A172 (cell line): Measurements from ENCODE around the gene LRRC57. TPM values are rescaled to one million over a fixed set of nuclear protein-coding genes. Genes with fewer than 3 reads are reported as not detected.

Source experiments
- DNase-seq: peaks from one replicate; pipeline ENCODE4 v3.0.0-alpha.2; 2015; ENCODE audit warnings: low spot score
- total RNA-seq: library from RNA; depleted of rRNA; stranded (reverse); fragments of >200 nt; shearing (Covaris generic); gene quantifications from 2 replicates; pipeline ENCODE4 v1.2.3, GENCODE V29; 2014; rRNA removed

Gene LRRC57
- total RNA-seq, 1 experiment from 2014 or later, result 13.2 TPM

DNA sequence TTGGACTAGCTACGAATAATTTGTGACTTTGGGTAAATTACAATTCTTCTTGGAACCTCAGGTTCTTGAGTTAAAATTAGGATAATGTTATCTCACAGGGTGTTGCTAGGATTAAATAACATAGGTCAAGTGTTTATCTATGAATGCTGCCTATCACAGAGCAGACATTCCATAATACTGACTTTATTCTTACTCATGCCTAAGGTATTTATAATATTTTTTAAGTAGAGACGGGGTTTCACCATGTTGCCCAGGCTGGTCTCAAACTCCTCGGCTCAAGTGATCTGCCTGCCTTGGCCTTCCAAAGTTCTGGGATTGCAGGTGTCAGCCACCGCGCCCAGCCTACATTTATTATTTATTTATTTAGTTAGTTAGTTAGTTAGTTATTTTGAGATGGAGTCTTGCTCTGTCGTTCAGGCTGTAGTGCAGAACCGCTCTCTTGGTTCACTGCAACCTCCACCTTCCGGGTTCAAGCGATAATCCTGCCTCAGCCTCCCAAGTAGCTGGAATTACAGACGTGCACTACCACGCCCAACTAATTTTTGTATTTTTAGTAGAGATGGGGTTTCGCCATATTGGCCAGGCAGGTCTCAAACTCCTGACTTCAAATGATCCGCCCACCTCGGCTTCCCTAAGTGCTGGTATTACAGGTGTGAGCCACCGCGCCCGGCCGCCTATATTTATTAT, 56.9 kb downstream of the LRRC57 start:
- peak; percentile 78 for DNase-seq

DNA sequence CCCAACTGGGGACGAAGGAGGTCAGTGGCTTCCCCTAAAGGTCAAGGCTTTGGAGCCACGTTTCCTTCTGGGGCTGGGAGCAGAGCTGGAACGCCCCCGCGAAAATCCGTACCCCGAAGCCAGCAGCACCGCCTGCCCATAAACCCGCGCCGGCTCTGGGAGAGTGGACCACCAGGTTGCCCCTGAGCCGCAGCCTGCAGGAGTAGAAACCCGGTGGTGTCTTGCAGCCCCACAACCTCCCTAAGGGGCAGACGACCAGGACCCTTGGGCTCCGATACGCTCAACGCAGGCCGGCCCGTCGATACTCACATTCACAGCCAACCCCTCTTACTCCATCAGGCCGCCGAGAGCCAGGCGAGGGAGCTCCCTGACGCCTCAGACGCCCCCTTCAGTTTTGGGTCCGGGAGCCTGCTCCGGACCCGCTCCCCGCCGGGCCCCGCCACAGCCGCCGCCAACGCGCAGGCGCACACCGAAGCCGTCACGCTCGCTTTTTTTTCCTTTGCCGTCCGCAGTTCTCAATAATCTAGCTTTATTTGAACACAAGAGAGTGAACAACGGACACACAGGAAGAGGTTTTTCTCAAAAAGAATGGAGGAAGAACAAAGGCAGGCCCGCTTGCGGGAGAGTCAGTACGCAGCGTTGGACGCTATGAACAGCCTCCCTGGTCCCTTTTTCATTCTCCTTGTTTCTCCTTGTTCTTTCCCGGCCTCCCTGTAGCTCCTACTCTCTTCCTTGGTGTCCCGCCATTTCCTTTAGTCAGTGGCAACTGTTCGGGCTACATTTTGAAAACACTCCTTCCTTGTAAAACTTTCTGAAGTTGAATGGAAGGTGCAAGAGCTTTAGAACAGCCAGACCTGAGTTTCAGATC, 57.7 kb downstream of the LRRC57 start, which contains the start of gene ZNF106:
TSS of gene ZNF106 (minus strand) at position 471 of the 868 bp plus-strand sequence. CDS start 18,852 bp downstream, outside the sequence.
- peak; percentile 85 for DNase-seq

DNA sequence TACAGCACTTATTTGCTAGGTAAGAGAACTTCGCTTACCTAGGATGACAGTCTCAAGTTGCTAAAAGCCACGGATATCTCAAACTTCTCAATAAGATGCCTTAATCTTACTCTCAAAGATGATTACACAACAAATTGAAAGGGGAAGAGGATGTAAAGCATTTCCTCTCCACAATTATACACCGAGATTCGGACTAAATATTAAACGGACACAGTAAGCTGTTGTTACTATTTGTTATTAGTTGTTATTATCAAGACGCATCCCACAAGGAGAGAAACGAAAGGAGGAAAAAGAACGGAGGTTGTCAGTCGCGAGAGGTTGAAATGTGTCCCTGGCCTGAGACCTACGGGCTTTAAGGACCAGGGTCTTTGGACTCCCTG, 58.3 kb downstream of the LRRC57 start:
- DNase-seq, result peak; percentile 6

Other genes starting within 250 kb of the LRRC57 start
- gene CAPN3, start 189.3 kb downstream of the LRRC57 start, total RNA-seq, result 0.12 TPM in 1 of 2 replicates, not detected in the other
- 37.4 and 45.4 TPM in 2 replicates for gene ZNF106, start 57.7 kb downstream of the LRRC57 start, total RNA-seq
- 64.1 and 77.1 TPM in 2 replicates for gene SNAP23, start 53.2 kb downstream of the LRRC57 start, total RNA-seq
- gene HAUS2, start within 50 bp of the LRRC57 start, total RNA-seq, result 45.6 and 54.5 TPM in 2 replicates
- gene STARD9, start 26.8 kb upstream of the LRRC57 start, total RNA-seq, result 1.4 and 2.0 TPM in 2 replicates
- 11.3 and 14.5 TPM in 2 replicates for gene CDAN1, start 188.3 kb upstream of the LRRC57 start, total RNA-seq